Measurements from ENCODE around the gene ITK. TPM values are rescaled to one million over a fixed set of nuclear protein-coding genes. Genes with fewer than 3 reads are reported as not detected.

Gene ITK
- total RNA-seq, 1 donor from 2014 or later: under 0.01 TPM

DNA sequence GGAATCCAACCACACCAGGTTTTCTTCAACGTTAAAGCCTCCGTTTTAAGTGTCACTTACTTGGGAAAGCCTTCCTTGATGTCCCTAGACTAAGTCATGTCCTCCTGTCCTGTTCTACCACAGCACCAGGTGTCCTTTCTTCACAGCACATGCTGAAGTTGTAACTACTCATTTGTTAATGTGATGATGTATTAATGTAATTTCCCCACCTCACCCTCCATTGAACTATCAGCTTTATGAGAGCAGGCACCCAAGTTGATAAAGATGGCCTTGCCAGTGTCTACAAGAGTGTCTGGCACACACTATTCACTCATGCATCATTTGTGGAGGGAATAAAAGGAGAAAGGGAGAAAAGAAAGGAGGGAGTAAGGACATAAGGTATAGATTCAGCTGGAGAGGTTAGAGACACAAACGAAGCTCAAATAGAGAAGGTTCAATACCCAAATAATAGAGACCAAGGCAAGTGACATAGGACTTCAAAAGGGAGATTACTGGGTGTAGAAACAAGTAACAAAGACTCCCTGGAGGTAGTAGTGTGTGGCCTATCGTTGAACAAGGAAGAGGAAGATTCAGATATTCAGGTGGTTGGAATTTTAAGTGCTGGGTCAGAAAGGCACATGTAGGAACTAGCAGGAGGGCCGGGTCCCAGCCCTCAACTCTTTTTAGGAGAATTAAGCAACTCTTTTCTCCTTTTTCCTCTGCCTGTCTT is 6.6 kb downstream of the ITK start:
- no peak overlapping the region for H3K4me3 ChIP-seq (ENCODE audit: low read length in 3 of 3)
- H3K9me3 ChIP-seq (ENCODE audit: control insufficient read depth in 3 of 3, low read length in 3 of 3): no peaks in the 10 kb centered on the region
- no peak overlapping the region for H3K27ac ChIP-seq (ENCODE audit: low read depth, low read length)
- H3K4me1 ChIP-seq (ENCODE audit: control insufficient read depth in 3 of 3, insufficient read depth in 3 of 3, low read length in 3 of 3): no peaks in the 10 kb centered on the region
- peaks cover 0 to 3% (median under 1%) of the 10 kb centered on the region in 3 donors for H3K27me3 ChIP-seq (ENCODE audit: control insufficient read depth in 3 of 3, insufficient read depth in 3 of 3, low read length in 3 of 3)
- H3K9ac ChIP-seq (ENCODE audit: low read depth in 1 of 3, low read length in 3 of 3): no peak overlapping the region
- no peaks in the 10 kb centered on the region for H3K36me3 ChIP-seq (ENCODE audit: control insufficient read depth in 3 of 3, insufficient read depth in 3 of 3, low read length in 3 of 3)

DNA sequence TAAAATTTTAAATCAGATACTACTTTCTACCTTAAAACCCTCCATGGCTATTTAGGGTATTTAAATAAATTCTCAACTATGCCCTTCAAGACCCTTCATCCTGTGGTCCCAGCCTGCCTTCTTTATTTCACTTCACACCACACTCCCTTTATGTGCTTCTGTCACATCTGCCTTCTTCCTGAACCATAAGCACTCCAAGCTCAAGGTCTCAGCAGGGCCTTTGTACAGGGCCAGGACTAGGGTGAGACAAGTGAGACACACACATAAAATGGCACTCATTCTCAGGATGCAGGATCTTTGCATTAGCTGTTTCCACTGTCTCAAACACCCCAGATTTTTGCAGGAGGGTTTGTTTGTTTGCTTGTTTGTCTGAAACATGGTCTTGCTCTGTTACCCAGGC is 7.6 kb downstream of the ITK start:
- H3K27ac ChIP-seq (ENCODE audit: low read depth, low read length): no peak overlapping the region
- no peak overlapping the region for H3K9ac ChIP-seq (ENCODE audit: low read depth in 1 of 3, low read length in 3 of 3)
- no peaks in the 10 kb centered on the region for H3K9me3 ChIP-seq (ENCODE audit: control insufficient read depth in 3 of 3, low read length in 3 of 3)
- H3K4me3 ChIP-seq (ENCODE audit: low read length in 3 of 3): no peak overlapping the region
- peaks cover 0 to 3% (median 0%) of the 10 kb centered on the region in 3 donors for H3K27me3 ChIP-seq (ENCODE audit: control insufficient read depth in 3 of 3, insufficient read depth in 3 of 3, low read length in 3 of 3)
- no peaks in the 10 kb centered on the region for H3K4me1 ChIP-seq (ENCODE audit: control insufficient read depth in 3 of 3, insufficient read depth in 3 of 3, low read length in 3 of 3)
- H3K36me3 ChIP-seq (ENCODE audit: control insufficient read depth in 3 of 3, insufficient read depth in 3 of 3, low read length in 3 of 3): no peaks in the 10 kb centered on the region

DNA sequence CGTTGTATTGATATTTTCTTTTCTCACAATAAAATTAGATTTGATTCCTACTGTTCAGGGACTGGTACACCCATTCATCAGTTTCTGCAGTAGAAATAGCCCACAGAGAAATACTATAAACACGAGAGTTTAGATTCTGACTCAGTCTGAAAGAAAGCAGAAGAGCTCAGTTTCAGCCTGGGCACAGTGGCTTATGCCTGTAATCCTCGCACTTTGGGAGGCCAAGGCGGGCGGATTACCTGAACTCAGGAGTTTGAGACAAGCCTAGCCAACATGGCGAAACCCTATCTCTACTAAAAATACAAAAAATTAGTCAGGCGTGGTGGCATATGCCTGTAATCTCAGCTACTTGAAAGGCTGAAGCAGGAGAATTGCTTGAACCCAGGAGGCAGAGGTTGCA is 8.6 kb downstream of the ITK start:
- Histone ChIP-seq H3K4me3 (ENCODE audit: low read length in 3 of 3) (no peak overlapping the region), H3K36me3 (ENCODE audit: control insufficient read depth in 3 of 3, insufficient read depth in 3 of 3, low read length in 3 of 3) (no peaks in the 10 kb centered on the region), H3K4me1 (ENCODE audit: control insufficient read depth in 3 of 3, insufficient read depth in 3 of 3, low read length in 3 of 3) (no peaks in the 10 kb centered on the region), H3K27me3 (ENCODE audit: control insufficient read depth in 3 of 3, insufficient read depth in 3 of 3, low read length in 3 of 3) (no peaks in the 10 kb centered on the region), H3K27ac (ENCODE audit: low read depth, low read length) (no peak overlapping the region), H3K9me3 (ENCODE audit: control insufficient read depth in 3 of 3, low read length in 3 of 3) (no peaks in the 10 kb centered on the region), H3K9ac (ENCODE audit: low read depth in 1 of 3, low read length in 3 of 3) (no peak overlapping the region)

DNA sequence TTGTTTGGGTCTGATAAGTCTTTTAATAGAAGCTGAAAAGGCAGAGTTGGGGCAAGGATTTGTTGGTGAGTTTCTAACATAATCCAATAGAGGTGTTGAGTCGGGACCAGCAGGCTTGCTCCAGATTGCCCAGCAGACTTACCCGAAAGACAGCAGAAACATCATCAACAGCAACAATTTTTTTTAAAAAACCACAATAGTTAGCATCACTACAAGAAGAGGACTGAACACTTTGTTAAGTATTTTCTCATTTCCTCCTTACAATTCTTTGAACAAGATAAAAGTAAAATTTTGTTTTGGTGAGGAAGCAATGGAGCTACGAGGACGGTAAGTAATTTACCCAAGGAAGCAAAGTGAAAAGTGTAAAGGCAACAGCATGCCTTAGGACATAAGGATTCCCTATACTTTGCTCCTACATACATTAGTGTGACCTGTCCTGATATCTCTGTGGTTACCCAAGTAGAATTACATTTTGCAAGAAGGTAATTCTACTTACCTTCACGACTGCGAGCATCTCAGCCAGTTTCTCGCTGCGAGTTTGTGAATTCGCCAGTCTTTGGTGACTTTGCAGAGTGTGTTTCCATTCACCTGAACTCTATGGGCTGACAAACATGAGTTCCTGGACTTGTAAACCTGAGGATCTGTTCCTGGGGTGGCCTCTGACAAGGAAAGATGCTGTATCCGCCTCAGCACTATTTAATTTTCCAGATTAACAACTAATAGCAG is 13.2 kb downstream of the ITK start:
- no peaks in the 10 kb centered on the region for H3K4me1 ChIP-seq (ENCODE audit: control insufficient read depth in 3 of 3, insufficient read depth in 3 of 3, low read length in 3 of 3)
- no peaks in the 10 kb centered on the region for H3K9me3 ChIP-seq (ENCODE audit: control insufficient read depth in 3 of 3, low read length in 3 of 3)
- H3K4me3 ChIP-seq (ENCODE audit: low read length in 3 of 3): no peak overlapping the region
- no peaks in the 10 kb centered on the region for H3K27me3 ChIP-seq (ENCODE audit: control insufficient read depth in 3 of 3, insufficient read depth in 3 of 3, low read length in 3 of 3)
- no peaks in the 10 kb centered on the region for H3K36me3 ChIP-seq (ENCODE audit: control insufficient read depth in 3 of 3, insufficient read depth in 3 of 3, low read length in 3 of 3)
- no peak overlapping the region for H3K9ac ChIP-seq (ENCODE audit: low read depth in 1 of 3, low read length in 3 of 3)
- no peak overlapping the region for H3K27ac ChIP-seq (ENCODE audit: low read depth, low read length)

DNA sequence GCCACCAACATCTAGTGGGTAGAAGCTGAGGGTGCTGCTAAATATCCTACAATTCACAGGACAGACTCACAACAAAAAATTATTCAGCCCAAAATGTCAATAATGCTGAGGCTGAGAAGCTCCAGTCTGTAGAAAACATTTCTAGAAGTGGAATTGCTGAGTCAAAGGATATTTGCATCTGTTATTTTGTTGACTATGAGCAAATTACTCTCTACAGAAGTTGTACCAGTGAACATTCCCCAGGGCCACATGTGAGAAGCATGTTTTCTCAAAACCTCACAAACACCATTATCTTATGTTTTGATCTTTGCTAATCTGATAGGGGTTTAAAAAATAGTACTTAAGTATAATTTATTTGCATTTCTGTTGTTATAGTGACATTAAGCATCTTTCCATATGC is 15.4 kb downstream of the ITK start:
- Histone ChIP-seq H3K36me3 (ENCODE audit: control insufficient read depth in 3 of 3, insufficient read depth in 3 of 3, low read length in 3 of 3) (no peaks in the 10 kb centered on the region), H3K9ac (ENCODE audit: low read depth in 1 of 3, low read length in 3 of 3) (no peak overlapping the region), H3K9me3 (ENCODE audit: control insufficient read depth in 3 of 3, low read length in 3 of 3) (no peaks in the 10 kb centered on the region), H3K4me3 (ENCODE audit: low read length in 3 of 3) (no peak overlapping the region), H3K27ac (ENCODE audit: low read depth, low read length) (no peak overlapping the region), H3K27me3 (ENCODE audit: control insufficient read depth in 3 of 3, insufficient read depth in 3 of 3, low read length in 3 of 3) (peaks cover 0 to 6% (median 3%) of the 10 kb centered on the region in 3 donors), H3K4me1 (ENCODE audit: control insufficient read depth in 3 of 3, insufficient read depth in 3 of 3, low read length in 3 of 3) (no peaks in the 10 kb centered on the region)

DNA sequence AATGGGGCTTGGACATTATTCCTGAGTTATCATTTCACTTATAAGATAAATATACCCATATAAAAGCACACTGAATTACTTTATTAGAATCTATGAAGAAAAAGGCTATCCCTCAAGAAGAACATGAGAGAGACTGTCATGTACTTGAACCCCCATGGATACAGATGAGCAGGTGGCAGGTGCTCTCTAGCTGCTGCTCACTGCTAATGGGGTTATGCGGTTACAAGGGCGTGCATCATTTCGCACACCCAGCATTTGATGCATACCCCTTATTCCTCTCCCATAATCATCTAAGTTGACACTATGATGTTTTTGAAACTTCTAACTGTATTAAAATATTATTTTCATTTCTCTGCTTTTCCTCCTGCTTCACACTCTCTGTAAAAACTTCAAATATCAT is 16.4 kb downstream of the ITK start:
- H3K4me1 ChIP-seq (ENCODE audit: control insufficient read depth in 3 of 3, insufficient read depth in 3 of 3, low read length in 3 of 3): no peaks in the 10 kb centered on the region
- no peak overlapping the region for H3K4me3 ChIP-seq (ENCODE audit: low read length in 3 of 3)
- no peaks in the 10 kb centered on the region for H3K36me3 ChIP-seq (ENCODE audit: control insufficient read depth in 3 of 3, insufficient read depth in 3 of 3, low read length in 3 of 3)
- H3K27ac ChIP-seq (ENCODE audit: low read depth, low read length): no peak overlapping the region
- H3K9ac ChIP-seq (ENCODE audit: low read depth in 1 of 3, low read length in 3 of 3): no peak overlapping the region
- H3K9me3 ChIP-seq (ENCODE audit: control insufficient read depth in 3 of 3, low read length in 3 of 3): no peaks in the 10 kb centered on the region
- peaks cover 0 to 6% (median 3%) of the 10 kb centered on the region in 3 donors for H3K27me3 ChIP-seq (ENCODE audit: control insufficient read depth in 3 of 3, insufficient read depth in 3 of 3, low read length in 3 of 3)

DNA sequence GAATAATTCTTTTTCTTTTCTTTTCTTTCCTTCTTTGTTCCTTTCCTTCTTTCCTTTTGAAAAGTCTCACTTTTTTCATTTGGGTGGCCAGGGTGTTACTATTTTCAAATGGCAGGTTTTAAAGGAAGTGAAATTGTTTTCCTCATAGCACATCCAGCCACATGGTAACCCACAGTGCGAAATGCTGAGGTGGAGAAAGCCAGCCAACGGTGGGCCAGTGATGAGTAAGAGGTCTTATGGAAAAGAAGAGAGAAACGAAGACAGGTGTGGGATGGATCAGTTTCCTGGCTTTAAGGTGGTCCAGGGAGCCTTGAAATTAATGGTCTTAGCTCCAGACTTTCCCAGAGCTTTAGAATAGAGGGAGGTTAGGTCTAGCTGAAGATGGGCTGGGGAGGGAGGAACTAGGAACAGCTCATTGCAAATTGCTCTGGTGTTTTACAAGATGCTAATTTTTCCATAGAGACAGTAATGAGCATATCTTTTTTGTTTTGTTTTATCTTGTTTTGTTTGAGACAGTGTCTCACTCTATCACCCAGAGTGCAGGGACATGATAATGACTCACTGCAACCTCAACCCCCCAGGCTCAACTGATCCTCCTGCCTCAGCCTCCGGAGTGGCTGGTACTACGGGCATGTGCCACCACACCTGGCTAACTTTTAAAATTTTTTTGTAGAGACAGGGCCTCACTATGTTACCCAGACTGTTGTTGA is 17.8 kb downstream of the ITK start:
- H3K4me1 ChIP-seq (ENCODE audit: control insufficient read depth in 3 of 3, insufficient read depth in 3 of 3, low read length in 3 of 3): no peaks in the 10 kb centered on the region
- H3K36me3 ChIP-seq (ENCODE audit: control insufficient read depth in 3 of 3, insufficient read depth in 3 of 3, low read length in 3 of 3): no peaks in the 10 kb centered on the region
- H3K4me3 ChIP-seq (ENCODE audit: low read length in 3 of 3): no peak overlapping the region
- no peak overlapping the region for H3K9ac ChIP-seq (ENCODE audit: low read depth in 1 of 3, low read length in 3 of 3)
- peaks cover 0 to 6% (median 3%) of the 10 kb centered on the region in 3 donors for H3K27me3 ChIP-seq (ENCODE audit: control insufficient read depth in 3 of 3, insufficient read depth in 3 of 3, low read length in 3 of 3)
- no peak overlapping the region for H3K27ac ChIP-seq (ENCODE audit: low read depth, low read length)
- no peaks in the 10 kb centered on the region for H3K9me3 ChIP-seq (ENCODE audit: control insufficient read depth in 3 of 3, low read length in 3 of 3)

DNA sequence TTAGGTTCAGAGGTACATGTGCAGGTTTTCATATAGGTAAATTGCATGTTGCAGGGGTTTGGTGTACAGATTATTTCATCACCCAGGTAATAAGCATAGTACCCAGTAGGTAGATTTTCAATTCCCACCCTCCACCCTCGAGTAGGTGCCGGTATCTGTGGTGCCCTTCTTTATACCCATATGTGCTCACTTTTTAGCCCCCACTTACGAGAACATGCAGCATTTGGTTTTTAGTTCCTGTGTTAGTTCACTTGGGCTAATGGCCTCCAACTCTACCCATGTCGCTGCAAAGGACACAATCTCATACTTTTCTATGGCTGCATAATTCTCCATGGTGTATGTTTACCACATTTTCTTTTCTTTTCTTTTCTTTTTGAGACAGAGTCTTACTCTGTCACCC is 21.2 kb downstream of the ITK start:
- Histone ChIP-seq H3K4me3 (ENCODE audit: low read length in 3 of 3) (no peak overlapping the region), H3K27me3 (ENCODE audit: control insufficient read depth in 3 of 3, insufficient read depth in 3 of 3, low read length in 3 of 3) (peaks cover 0 to 6% (median 3%) of the 10 kb centered on the region in 3 donors), H3K36me3 (ENCODE audit: control insufficient read depth in 3 of 3, insufficient read depth in 3 of 3, low read length in 3 of 3) (no peaks in the 10 kb centered on the region), H3K4me1 (ENCODE audit: control insufficient read depth in 3 of 3, insufficient read depth in 3 of 3, low read length in 3 of 3) (no peaks in the 10 kb centered on the region), H3K9ac (ENCODE audit: low read depth in 1 of 3, low read length in 3 of 3) (no peak overlapping the region), H3K27ac (ENCODE audit: low read depth, low read length) (no peak overlapping the region), H3K9me3 (ENCODE audit: control insufficient read depth in 3 of 3, low read length in 3 of 3) (no peaks in the 10 kb centered on the region)

DNA sequence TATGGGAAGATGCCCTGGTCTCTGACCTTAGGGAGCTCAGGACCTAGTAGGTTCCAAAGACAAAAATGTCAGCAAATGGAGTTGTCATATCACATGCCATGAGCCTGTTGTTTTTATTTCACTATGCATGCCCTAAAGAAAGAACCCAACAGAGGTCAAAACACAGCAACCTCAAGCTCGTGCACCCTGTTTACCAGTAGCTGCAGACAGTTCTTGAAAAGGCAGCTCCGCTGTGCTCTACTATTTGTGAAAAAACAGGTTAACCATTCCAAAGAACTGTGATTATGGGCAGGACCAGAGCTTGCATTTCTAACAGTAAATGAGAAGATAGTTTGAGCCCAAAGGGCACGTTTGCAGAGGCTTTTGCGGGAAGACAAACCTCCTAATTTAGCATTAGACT is 22.8 kb downstream of the ITK start:
- Histone ChIP-seq H3K4me3 (ENCODE audit: low read length in 3 of 3) (no peak overlapping the region), H3K36me3 (ENCODE audit: control insufficient read depth in 3 of 3, insufficient read depth in 3 of 3, low read length in 3 of 3) (no peaks in the 10 kb centered on the region), H3K9me3 (ENCODE audit: control insufficient read depth in 3 of 3, low read length in 3 of 3) (no peaks in the 10 kb centered on the region), H3K4me1 (ENCODE audit: control insufficient read depth in 3 of 3, insufficient read depth in 3 of 3, low read length in 3 of 3) (no peaks in the 10 kb centered on the region), H3K27me3 (ENCODE audit: control insufficient read depth in 3 of 3, insufficient read depth in 3 of 3, low read length in 3 of 3) (peaks cover 0 to 6% (median 3%) of the 10 kb centered on the region in 3 donors), H3K9ac (ENCODE audit: low read depth in 1 of 3, low read length in 3 of 3) (no peak overlapping the region), H3K27ac (ENCODE audit: low read depth, low read length) (no peak overlapping the region)

DNA sequence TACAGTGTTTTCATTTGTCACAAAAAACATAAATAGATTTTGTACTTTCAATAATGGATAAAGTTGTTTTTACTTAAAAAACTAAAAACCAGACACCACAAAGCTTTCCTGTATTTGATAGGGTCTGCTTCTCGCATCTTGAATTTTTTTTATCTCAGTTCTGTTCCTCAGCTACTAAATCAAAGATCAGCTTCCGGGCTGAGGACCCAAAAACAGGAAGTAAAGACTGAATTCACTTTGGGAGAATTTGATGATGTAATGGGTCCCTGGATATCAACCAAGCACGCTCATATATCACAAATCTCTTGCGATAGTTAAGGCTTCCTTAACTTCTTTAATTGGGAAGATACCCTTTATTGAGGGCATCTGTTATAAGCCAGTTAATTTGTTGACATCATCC is 24.1 kb downstream of the ITK start:
- no peak overlapping the region for H3K4me3 ChIP-seq (ENCODE audit: low read length in 3 of 3)
- H3K36me3 ChIP-seq (ENCODE audit: control insufficient read depth in 3 of 3, insufficient read depth in 3 of 3, low read length in 3 of 3): no peaks in the 10 kb centered on the region
- H3K9me3 ChIP-seq (ENCODE audit: control insufficient read depth in 3 of 3, low read length in 3 of 3): no peaks in the 10 kb centered on the region
- H3K9ac ChIP-seq (ENCODE audit: low read depth in 1 of 3, low read length in 3 of 3): no peak overlapping the region
- H3K4me1 ChIP-seq (ENCODE audit: control insufficient read depth in 3 of 3, insufficient read depth in 3 of 3, low read length in 3 of 3): no peaks in the 10 kb centered on the region
- peaks cover 0 to 3% (median 0%) of the 10 kb centered on the region in 3 donors for H3K27me3 ChIP-seq (ENCODE audit: control insufficient read depth in 3 of 3, insufficient read depth in 3 of 3, low read length in 3 of 3)
- H3K27ac ChIP-seq (ENCODE audit: low read depth, low read length): no peak overlapping the region

Measured in skeletal muscle tissue (tissue), 4 donors.